Activated CD4-positive, alpha-beta T cell treated with anti-CD3 and anti-CD28 coated beads, Interleukin-2, amount 10 ng/mL, durations not matched to agents 24 days and 14 days (primary cell): ENCODE data around the gene PARP12. TPM values are rescaled to one million over a fixed set of nuclear protein-coding genes. Genes with fewer than 3 reads are reported as not detected.

ENCODE experiments used
- DNase-seq: peaks from one replicate; pipeline ENCODE4 v3.0.0; 2022
- H3K27ac Mint-ChIP-seq: one replicate; pipeline ENCODE4 v1.8.0; 2022; ENCODE audit warnings: mild to moderate bottlenecking, mixed read lengths
- H3K27me3 Mint-ChIP-seq: one replicate; pipeline ENCODE4 v1.8.0; 2022; ENCODE audit warnings: mixed read lengths
- H3K36me3 Mint-ChIP-seq: one replicate; pipeline ENCODE4 v1.8.0; 2022; ENCODE audit warnings: low read depth, mild to moderate bottlenecking, mixed read lengths
- H3K4me1 Mint-ChIP-seq: one replicate; pipeline ENCODE4 v1.8.0; 2021; ENCODE audit warnings: mixed read lengths
- H3K4me3 Mint-ChIP-seq: one replicate; pipeline ENCODE4 v1.8.0; 2022; ENCODE audit warnings: mild to moderate bottlenecking, moderate library complexity, mixed read lengths
- H3K9me3 Mint-ChIP-seq: one replicate; pipeline ENCODE4 v1.8.0; 2021; ENCODE audit warnings: mixed read lengths
- intact Hi-C: fragments of 100-400 bp; cut with micrococcal nuclease; formaldehyde crosslinking; loops from one replicate; pipeline ENCODE4 v1.15.1; 2023
- total RNA-seq: library from RNA; stranded (reverse); gene quantifications from 2 replicates; pipeline ENCODE4 v1.2.3, GENCODE V29; 2022

Gene PARP12
- total RNA-seq, 1 donor from 2014 or later = 53.3 TPM

GRCh38 chr7:140054751-140055150, 8.0 kb downstream of the PARP12 start:
- Mint-ChIP-seq H3K4me1 (peaks cover 59% of the 10 kb centered on the region), H3K36me3 (peaks cover 67% of the 10 kb centered on the region), H3K4me3 (no peak overlapping the region), H3K27me3 (no peaks in the 10 kb centered on the region), H3K9me3 (no peaks in the 10 kb centered on the region), H3K27ac (peak overlapping the region; percentile 32)
- intact Hi-C loops = no loop called here
- DNase-seq = no peak

DNA sequence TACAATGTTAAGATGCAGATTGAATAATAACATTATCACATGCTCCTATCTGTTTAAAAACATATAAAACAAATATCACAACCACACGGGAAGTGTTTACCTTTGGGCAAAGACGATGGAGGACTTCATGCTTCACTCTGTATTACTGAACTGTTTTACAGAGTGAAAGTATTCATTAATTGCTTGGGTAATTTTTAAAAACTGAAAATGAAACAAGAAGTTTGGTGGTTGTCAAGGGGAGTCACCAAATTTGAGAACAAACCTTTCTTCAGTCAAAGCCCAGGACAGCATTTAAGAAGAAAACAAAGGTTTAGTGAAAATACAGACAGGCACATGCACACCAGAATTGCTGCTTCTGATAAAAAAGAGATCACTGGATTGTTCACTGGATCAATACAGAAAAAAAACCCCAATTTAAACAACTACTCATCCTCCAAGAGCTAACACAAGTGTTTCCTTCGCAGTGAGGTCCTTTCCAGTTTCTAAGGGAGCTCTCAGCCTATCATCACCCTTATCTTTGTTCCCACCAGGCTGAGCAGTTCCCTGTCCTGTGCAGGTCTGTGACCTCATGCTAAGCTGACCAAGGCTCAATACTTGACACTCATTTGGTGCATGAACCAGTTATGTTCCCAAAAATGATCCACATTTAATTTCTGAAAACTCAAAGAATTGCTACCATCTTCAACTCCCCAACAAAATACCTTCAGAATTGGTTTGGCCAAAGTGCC, 8.8 kb downstream of the PARP12 start:
- intact Hi-C loops = no loop called here
- Mint-ChIP-seq H3K9me3 (no peaks in the 10 kb centered on the region), H3K27ac (peak overlapping the region; percentile 77), H3K27me3 (no peaks in the 10 kb centered on the region), H3K4me1 (peaks cover 52% of the 10 kb centered on the region), H3K36me3 (peaks cover 64% of the 10 kb centered on the region), H3K4me3 (peak overlapping the region; percentile 5)
- DNase-seq = no peak

DNA sequence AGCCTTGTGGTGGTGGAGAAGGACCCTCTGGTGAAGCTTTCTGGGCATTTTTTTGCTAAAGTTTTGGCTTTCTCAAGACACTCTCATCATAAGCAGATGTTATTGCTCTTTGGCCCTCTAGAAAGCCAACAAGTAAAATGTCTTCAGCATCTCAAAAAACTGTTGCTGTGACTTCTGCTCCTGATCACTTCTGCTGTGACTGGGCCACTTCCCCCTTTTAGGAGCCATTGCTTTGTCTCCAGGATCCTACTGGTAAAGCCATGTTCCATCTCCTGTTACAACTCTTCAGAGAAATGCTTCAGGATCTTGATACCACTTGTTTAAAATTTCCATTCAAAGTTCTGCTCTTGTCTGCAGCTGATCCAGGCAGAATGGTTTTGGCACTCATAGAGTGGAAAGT, 10.9 kb downstream of the PARP12 start:
- H3K9me3 Mint-ChIP-seq = no peaks in the 10 kb centered on the region
- intact Hi-C loops = no loop called here
- H3K27me3 Mint-ChIP-seq = no peaks in the 10 kb centered on the region
- peaks cover 37% of the 10 kb centered on the region for H3K4me1 Mint-ChIP-seq
- H3K36me3 Mint-ChIP-seq = peaks cover 67% of the 10 kb centered on the region
- no peak overlapping the region for H3K4me3 Mint-ChIP-seq
- DNase-seq = no peak
- H3K27ac Mint-ChIP-seq = no peak overlapping the region

- Mint-ChIP-seq H3K27ac (no peak overlapping the region), H3K4me3 (no peak overlapping the region), H3K9me3 (no peaks in the 10 kb centered on the region), H3K36me3 (peaks cover 69% of the 10 kb centered on the region), H3K4me1 (peaks cover 29% of the 10 kb centered on the region), H3K27me3 (no peaks in the 10 kb centered on the region)
- no peak for DNase-seq
- intact Hi-C loops = no loop called here
Observed at GRCh38 chr7:140050100-140050499, 12.7 kb downstream of the PARP12 start.

DNA sequence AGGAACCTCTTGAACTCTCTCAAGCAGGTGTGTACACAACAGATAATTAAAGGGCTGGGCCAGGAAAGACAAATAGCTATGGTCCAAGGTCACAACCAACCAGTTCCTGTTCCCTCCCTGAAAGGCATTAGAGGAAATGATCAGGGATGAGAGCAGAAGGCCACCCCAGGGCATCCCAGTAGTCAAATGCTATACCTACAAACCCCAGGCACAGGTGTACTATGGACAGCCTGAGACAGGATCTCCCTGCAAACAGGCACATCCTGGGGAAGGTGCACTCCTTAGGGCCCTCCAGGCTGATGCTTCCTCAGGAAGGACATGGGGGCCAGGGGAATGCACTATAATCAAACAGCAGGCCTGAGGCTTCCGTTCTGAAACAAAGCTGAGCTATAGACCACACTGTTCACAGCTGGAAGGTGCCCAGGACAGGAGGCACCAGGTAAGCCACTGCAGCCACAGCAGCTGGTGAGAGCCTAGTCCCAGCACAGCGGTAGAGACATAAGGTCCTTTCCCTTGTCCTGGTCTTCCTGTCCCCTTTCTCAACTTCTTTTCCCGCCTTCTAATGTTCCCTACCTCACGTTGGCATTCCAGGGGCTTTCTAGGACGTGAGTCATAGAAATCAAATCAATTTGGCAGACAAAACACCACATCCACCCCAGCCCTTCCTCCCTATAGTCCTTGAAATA, 13.3 kb downstream of the PARP12 start:
- no peak overlapping the region for H3K27ac Mint-ChIP-seq
- no peak overlapping the region for H3K4me3 Mint-ChIP-seq
- no peak for DNase-seq
- intact Hi-C loops = no loop called here
- peaks cover 69% of the 10 kb centered on the region for H3K36me3 Mint-ChIP-seq
- H3K4me1 Mint-ChIP-seq = peaks cover 24% of the 10 kb centered on the region
- no peaks in the 10 kb centered on the region for H3K27me3 Mint-ChIP-seq
- no peaks in the 10 kb centered on the region for H3K9me3 Mint-ChIP-seq

GRCh38 chr7:140048989-140049338, 13.8 kb downstream of the PARP12 start:
- no peaks in the 10 kb centered on the region for H3K27me3 Mint-ChIP-seq
- no peak for DNase-seq
- intact Hi-C loops = no loop called here
- H3K4me1 Mint-ChIP-seq = peaks cover 18% of the 10 kb centered on the region
- no peaks in the 10 kb centered on the region for H3K9me3 Mint-ChIP-seq
- H3K27ac Mint-ChIP-seq = no peak overlapping the region
- H3K36me3 Mint-ChIP-seq = peaks cover 67% of the 10 kb centered on the region
- H3K4me3 Mint-ChIP-seq = no peak overlapping the region

- intact Hi-C loops = no loop called here
- H3K27me3 Mint-ChIP-seq = no peaks in the 10 kb centered on the region
- H3K4me1 Mint-ChIP-seq = peaks cover 11% of the 10 kb centered on the region
- no peak for DNase-seq
- H3K9me3 Mint-ChIP-seq = no peaks in the 10 kb centered on the region
- no peak overlapping the region for H3K27ac Mint-ChIP-seq
- peaks cover 64% of the 10 kb centered on the region for H3K36me3 Mint-ChIP-seq
- no peak overlapping the region for H3K4me3 Mint-ChIP-seq
Observed at GRCh38 chr7:140048138-140048537, 14.6 kb downstream of the PARP12 start.

- Mint-ChIP-seq H3K27ac (no peak overlapping the region), H3K4me1 (peaks cover 9% of the 10 kb centered on the region), H3K4me3 (no peak overlapping the region), H3K27me3 (no peaks in the 10 kb centered on the region), H3K9me3 (no peaks in the 10 kb centered on the region), H3K36me3 (peaks cover 60% of the 10 kb centered on the region)
- DNase-seq = no peak
- intact Hi-C loops = no loop called here
Observed at GRCh38 chr7:140047197-140047596, 15.6 kb downstream of the PARP12 start.

GRCh38 chr7:140045697-140046096, 17.1 kb downstream of the PARP12 start:
- H3K4me3 Mint-ChIP-seq = no peak overlapping the region
- no peaks in the 10 kb centered on the region for H3K27me3 Mint-ChIP-seq
- H3K9me3 Mint-ChIP-seq = no peaks in the 10 kb centered on the region
- intact Hi-C loops = no loop called here
- no peak for DNase-seq
- no peak overlapping the region for H3K27ac Mint-ChIP-seq
- H3K36me3 Mint-ChIP-seq = peaks cover 65% of the 10 kb centered on the region
- H3K4me1 Mint-ChIP-seq = peaks cover 19% of the 10 kb centered on the region

DNA sequence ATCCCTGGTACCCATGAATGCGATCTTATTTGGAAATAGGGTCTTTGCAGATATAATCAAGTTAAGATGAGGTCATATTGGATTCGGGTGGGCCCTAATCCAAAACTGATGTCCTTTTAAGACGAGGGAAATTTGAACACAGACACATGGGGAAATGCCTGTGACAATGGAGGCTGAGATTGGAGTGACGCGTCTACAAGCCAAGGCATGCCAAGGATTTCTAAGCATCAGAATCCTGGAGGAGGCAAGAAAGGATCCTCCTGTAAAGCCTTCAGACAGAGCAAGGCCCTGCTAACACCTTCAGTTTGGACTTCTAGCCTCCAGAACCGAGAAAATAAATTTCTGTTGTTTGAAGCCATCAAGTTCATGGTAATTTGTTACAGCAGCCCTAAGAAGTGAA, 18.5 kb downstream of the PARP12 start:
- Mint-ChIP-seq H3K27ac (no peak overlapping the region), H3K4me3 (no peak overlapping the region), H3K9me3 (no peaks in the 10 kb centered on the region), H3K4me1 (peaks cover 30% of the 10 kb centered on the region), H3K36me3 (peaks cover 69% of the 10 kb centered on the region), H3K27me3 (no peaks in the 10 kb centered on the region)
- intact Hi-C loops = no loop called here
- DNase-seq = no peak

- intact Hi-C loops = no loop called here
- Mint-ChIP-seq H3K27ac (no peak overlapping the region), H3K9me3 (no peaks in the 10 kb centered on the region), H3K27me3 (no peaks in the 10 kb centered on the region), H3K4me1 (peaks cover 39% of the 10 kb centered on the region), H3K4me3 (no peak overlapping the region), H3K36me3 (peaks cover 77% of the 10 kb centered on the region)
- no peak for DNase-seq
Observed at GRCh38 chr7:140042386-140042670, 20.4 kb downstream of the PARP12 start.

DNA sequence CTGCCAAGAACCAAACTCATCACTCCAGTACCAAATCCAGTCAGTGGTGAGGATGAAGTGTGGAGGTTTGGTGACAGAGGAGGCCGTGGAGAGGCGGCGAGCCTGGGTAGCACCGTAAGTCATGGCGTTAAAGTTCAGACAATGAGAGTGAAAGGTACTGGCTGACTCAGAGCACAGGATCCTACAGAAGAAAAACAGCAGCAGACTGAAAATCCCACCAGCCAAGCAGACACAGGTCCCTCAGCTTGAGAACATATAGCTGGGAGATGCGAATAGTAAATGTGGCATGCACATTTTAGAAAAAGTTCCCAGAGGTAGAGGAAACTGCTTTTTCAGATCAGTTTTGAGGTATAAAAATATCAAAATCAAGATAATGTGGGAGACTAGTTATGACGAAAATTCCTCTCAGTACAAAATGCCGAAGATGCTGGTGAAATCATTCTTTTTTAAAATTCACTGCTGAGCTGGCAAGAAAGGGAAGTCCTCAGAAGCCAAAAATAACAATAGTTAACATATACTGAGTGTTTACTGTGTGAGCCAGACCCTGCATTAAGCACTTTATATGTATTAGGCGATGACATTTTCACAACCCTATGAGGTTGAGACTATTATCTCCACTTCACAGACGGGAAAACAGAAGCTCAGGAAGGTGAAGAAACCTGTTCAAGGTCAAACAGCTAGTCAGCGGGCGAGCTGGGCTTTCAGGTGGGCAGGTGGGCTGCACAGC, 20.9 kb downstream of the PARP12 start:
- peaks cover 37% of the 10 kb centered on the region for H3K4me1 Mint-ChIP-seq
- H3K4me3 Mint-ChIP-seq = no peak overlapping the region
- peaks cover 76% of the 10 kb centered on the region for H3K36me3 Mint-ChIP-seq
- no peak overlapping the region for H3K27ac Mint-ChIP-seq
- intact Hi-C loops = no loop called here
- no peaks in the 10 kb centered on the region for H3K27me3 Mint-ChIP-seq
- no peaks in the 10 kb centered on the region for H3K9me3 Mint-ChIP-seq
- DNase-seq = no peak

DNA sequence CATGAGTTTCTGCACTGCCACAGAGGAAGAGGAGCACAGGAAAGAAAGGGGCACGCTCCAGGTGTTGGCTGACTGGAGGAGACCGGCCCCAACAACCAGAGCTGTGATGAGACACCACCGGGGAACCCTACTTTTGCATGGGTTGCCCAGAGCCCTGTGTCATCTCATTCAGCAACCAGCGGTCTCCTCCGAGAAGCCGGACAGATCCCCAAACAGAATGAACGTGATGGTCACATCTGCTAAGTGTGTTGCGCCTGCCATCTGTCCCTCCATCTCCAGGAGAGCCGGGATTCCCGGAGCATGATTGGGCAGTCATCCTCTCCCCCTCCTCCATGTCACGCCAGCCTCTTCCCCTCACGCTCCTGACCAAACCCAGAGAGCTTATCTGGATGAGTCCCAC, 22.9 kb downstream of the PARP12 start:
- Mint-ChIP-seq H3K36me3 (peaks cover 75% of the 10 kb centered on the region), H3K4me3 (no peak overlapping the region), H3K27ac (peak overlapping the region; percentile 68), H3K9me3 (no peaks in the 10 kb centered on the region), H3K27me3 (no peaks in the 10 kb centered on the region), H3K4me1 (peaks cover 46% of the 10 kb centered on the region)
- no peak for DNase-seq
- intact Hi-C loops = no loop called here

GRCh38 chr7:140039066-140039465, 23.7 kb downstream of the PARP12 start:
- H3K4me3 Mint-ChIP-seq = no peak overlapping the region
- intact Hi-C loops = no loop called here
- H3K36me3 Mint-ChIP-seq = peaks cover 72% of the 10 kb centered on the region
- no peak for DNase-seq
- no peaks in the 10 kb centered on the region for H3K27me3 Mint-ChIP-seq
- peak overlapping the region; percentile 38 for H3K27ac Mint-ChIP-seq
- peaks cover 46% of the 10 kb centered on the region for H3K4me1 Mint-ChIP-seq
- H3K9me3 Mint-ChIP-seq = no peaks in the 10 kb centered on the region
